ENCODE measurements around the gene BBS9.

BBS9 gene

DNA sequence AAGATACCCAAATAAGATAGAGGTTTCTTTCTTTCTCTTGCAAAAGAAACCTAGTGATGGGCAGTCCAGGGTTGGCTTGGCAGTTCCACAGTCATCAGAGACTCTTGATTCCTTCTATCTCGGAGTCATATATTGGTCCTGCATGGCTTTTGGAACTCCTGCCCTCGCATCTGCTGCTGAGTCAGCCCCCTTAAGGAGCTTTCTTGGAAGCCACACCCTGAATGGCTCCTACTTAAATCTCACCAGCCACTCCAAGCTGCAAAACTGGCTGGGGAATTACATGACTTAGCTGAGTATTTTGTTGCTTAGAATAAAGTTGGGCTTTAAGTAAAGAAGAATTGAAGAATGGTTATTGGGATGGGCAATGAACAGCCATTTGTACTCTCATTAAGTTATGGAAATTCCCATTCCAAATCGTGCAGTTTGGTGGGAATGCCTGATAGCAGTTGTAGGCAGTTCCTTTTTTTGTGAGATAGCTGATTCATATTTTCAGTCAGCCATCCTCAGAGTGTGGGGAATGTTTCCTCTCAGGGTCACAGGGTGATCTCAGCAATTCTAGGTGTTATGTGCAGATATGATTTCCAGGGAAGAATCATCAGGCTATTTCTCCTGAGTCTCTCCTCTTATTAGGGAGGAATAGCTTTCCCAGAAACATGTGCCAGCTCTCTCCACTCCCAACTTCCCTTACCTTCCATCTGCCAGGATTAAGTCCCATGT is 209.9 kb downstream of the BBS9 start:
- Mint-ChIP-seq H3K9me3 (no peaks in the 10 kb centered on the region), H3K27me3 (ENCODE audit: low read depth) (no peaks in the 10 kb centered on the region), H3K27ac (peak overlapping the region in 1 of 3 experiments; percentile 83), H3K4me3 (no peak overlapping the region), H3K36me3 (ENCODE audit: low read depth) (no peaks in the 10 kb centered on the region), H3K4me1 (no peaks in the 10 kb centered on the region)
- no peak for TF ChIP-seq CTCF (IDR thresholded peaks at IDR 0.05; ENCODE audit: unreplicated experiment in 3 of 3)

- H3K4me3 Mint-ChIP-seq = no peak overlapping the region
- peak overlapping the region in 1 of 3 experiments; percentile 4 for H3K27ac Mint-ChIP-seq
- peaks cover 9% of the 10 kb centered on the region for H3K4me1 Mint-ChIP-seq
- H3K36me3 Mint-ChIP-seq (ENCODE audit: low read depth) = peaks cover 9% of the 10 kb centered on the region
- H3K27me3 Mint-ChIP-seq (ENCODE audit: low read depth) = no peaks in the 10 kb centered on the region
- no peak for TF ChIP-seq CTCF (IDR thresholded peaks at IDR 0.05; ENCODE audit: unreplicated experiment in 3 of 3)
- H3K9me3 Mint-ChIP-seq = no peaks in the 10 kb centered on the region
Measured at GRCh38 chr7:33346055-33346454, 216.7 kb downstream of the BBS9 start.

- H3K9me3 Mint-ChIP-seq = no peaks in the 10 kb centered on the region
- H3K27me3 Mint-ChIP-seq (ENCODE audit: low read depth) = no peaks in the 10 kb centered on the region
- no peak overlapping the region for H3K27ac Mint-ChIP-seq
- H3K4me1 Mint-ChIP-seq = peaks cover 12% of the 10 kb centered on the region
- TF ChIP-seq CTCF (IDR thresholded peaks at IDR 0.05; ENCODE audit: unreplicated experiment in 3 of 3) = no peak
- peaks cover 7% of the 10 kb centered on the region for H3K36me3 Mint-ChIP-seq (ENCODE audit: low read depth)
- H3K4me3 Mint-ChIP-seq = no peak overlapping the region
Measured at GRCh38 chr7:33350577-33350976, 221.2 kb downstream of the BBS9 start.

DNA sequence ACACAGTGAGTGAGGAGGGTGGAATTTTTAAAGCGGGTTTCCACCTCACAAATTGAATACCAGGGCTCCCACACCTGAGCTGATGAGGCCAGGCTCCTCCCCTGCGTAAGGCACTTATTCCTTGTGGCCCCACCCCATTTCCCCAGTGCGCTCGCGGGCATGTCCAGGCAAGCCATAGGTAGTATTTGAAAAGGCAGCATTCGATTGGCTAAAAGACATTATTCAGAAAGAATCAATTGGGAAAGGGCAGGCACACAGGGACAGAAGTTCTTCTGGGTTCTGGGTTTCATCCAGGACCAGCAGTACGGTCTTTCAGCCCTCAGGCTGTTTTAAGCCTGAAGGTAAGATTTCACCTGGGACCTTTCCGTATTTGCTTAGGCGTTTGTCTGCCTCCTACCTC is 222.3 kb downstream of the BBS9 start:
- H3K4me1 Mint-ChIP-seq = peaks cover 4% of the 10 kb centered on the region
- no peaks in the 10 kb centered on the region for H3K9me3 Mint-ChIP-seq
- peaks cover 7% of the 10 kb centered on the region for H3K36me3 Mint-ChIP-seq (ENCODE audit: low read depth)
- H3K27me3 Mint-ChIP-seq (ENCODE audit: low read depth) = no peaks in the 10 kb centered on the region
- no peak for TF ChIP-seq CTCF (IDR thresholded peaks at IDR 0.05; ENCODE audit: unreplicated experiment in 3 of 3)
- H3K27ac Mint-ChIP-seq = no peak overlapping the region
- H3K4me3 Mint-ChIP-seq = no peak overlapping the region

- Mint-ChIP-seq H3K4me1 (peaks cover 4% of the 10 kb centered on the region), H3K9me3 (no peaks in the 10 kb centered on the region), H3K27ac (peak overlapping the region; percentile 3 to 65 (median 34)), H3K4me3 (no peak overlapping the region), H3K27me3 (ENCODE audit: low read depth) (no peaks in the 10 kb centered on the region), H3K36me3 (ENCODE audit: low read depth) (peaks cover 3% of the 10 kb centered on the region)
- TF ChIP-seq CTCF (IDR thresholded peaks at IDR 0.05; ENCODE audit: unreplicated experiment in 3 of 3) = no peak
Measured at GRCh38 chr7:33354201-33354600, 224.8 kb downstream of the BBS9 start.

- Mint-ChIP-seq H3K27me3 (ENCODE audit: low read depth) (no peaks in the 10 kb centered on the region), H3K9me3 (no peaks in the 10 kb centered on the region), H3K36me3 (ENCODE audit: low read depth) (peaks cover 3% of the 10 kb centered on the region), H3K27ac (peak overlapping the region in 2 of 3 experiments; percentile 62 to 84), H3K4me3 (no peak overlapping the region), H3K4me1 (peaks cover 4% of the 10 kb centered on the region)
- TF ChIP-seq CTCF (IDR thresholded peaks at IDR 0.05; ENCODE audit: unreplicated experiment in 3 of 3) = no peak
Measured at GRCh38 chr7:33355386-33355785, 226.0 kb downstream of the BBS9 start.

Measured in nephron (organoid).